ENCODE data around the gene RASAL2. TPM values are rescaled to one million over a fixed set of nuclear protein-coding genes. Genes with fewer than 3 reads are reported as not detected.

RASAL2 gene
- total and polyA plus RNA-seq, 2 experiments from 2014 or later = 16.0 to 42.2 TPM

GRCh38 chr1:178323067-178323466 is 229.2 kb downstream of the RASAL2 start (continued):
- no peak for TF ChIP-seq ZNF462 (CRISPR knock-in tag; IDR thresholded peaks at IDR 0.05)

- no peak overlapping the region for H2AFZ ChIP-seq
- H3F3A ChIP-seq (replicated peaks; ENCODE audit: low read depth) = no peaks in the 10 kb centered on the region
- H3K4me3 Mint-ChIP-seq = no peak overlapping the region
- no peak for DNase-seq (ENCODE audit: low spot score)
- peaks cover 85% of the 10 kb centered on the region for H3K79me2 ChIP-seq (replicated peaks; ENCODE audit: insufficient read depth)
- H3K27me3 Mint-ChIP-seq (ENCODE audit: insufficient read depth, low read depth, poor library complexity) = peaks cover 3% of the 10 kb centered on the region
- no peaks in the 10 kb centered on the region; the same call in 1 of the 2 replicates for H4K20me1 ChIP-seq (replicated peaks; ENCODE audit: insufficient read depth)
- H3K9me3 Mint-ChIP-seq = no peaks in the 10 kb centered on the region; the same call in 2 of the 3 replicates
- H3K36me3 Mint-ChIP-seq (ENCODE audit: low read depth) = no peaks in the 10 kb centered on the region
- H3K4me1 Mint-ChIP-seq = peaks cover 22% of the 10 kb centered on the region; the same call in 2 of the 3 replicates
- no peak overlapping the region for H3K27ac Mint-ChIP-seq
- H3K27ac ChIP-seq (ENCODE audit: low read depth) = no peak overlapping the region
- H3K36me3 ChIP-seq (ENCODE audit: insufficient read depth) = no peaks in the 10 kb centered on the region
- H3K4me1 ChIP-seq (ENCODE audit: insufficient read depth) = peaks cover 21% of the 10 kb centered on the region
- H3K4me2 ChIP-seq = no peak overlapping the region
- H3K4me3 ChIP-seq = no peak overlapping the region
- H3K27me3 ChIP-seq (ENCODE audit: insufficient read depth) = no peaks in the 10 kb centered on the region
- no peak for ATAC-seq
- no peaks in the 10 kb centered on the region; the same call in 1 of the 2 replicates for H3K9me2 ChIP-seq (ENCODE audit: insufficient read depth)
- TF ChIP-seq ZNF331 (CRISPR knock-in tag; IDR thresholded peaks at IDR 0.05; ENCODE audit: low read depth) (no peak), ETS1 (IDR thresholded peaks at IDR 0.05) (no peak), REST (IDR thresholded peaks at IDR 0.05; ENCODE audit: unreplicated experiment) (no peak), NANOG (IDR thresholded peaks at IDR 0.05; ENCODE audit: borderline replicate concordance) (no peak)
Observed at GRCh38 chr1:178324003-178324402, 230.1 kb downstream of the RASAL2 start.

Data from GM23338 (cell line).